A549 (cell line): ENCODE data around the gene COL5A1. TPM values are rescaled to one million over a fixed set of nuclear protein-coding genes. Genes with fewer than 3 reads are reported as not detected.

Source experiments
- ATAC-seq, 2 experiments: fragments of 200-7000 bp in 1 of 2; fragments of >200 bp in 1 of 2; cut with Nextera tagmentation in 1 of 2; cut with Tn5 transposase in 1 of 2; 3 replicates each; pipeline versions ENCODE4 v1.8.0 to v1.9.1; 2018 to 2020; ENCODE audit warnings: mild to moderate bottlenecking in 1 of 2, moderate library complexity in 1 of 2
- CTCF ChIA-PET: fragments of 300-600 bp; sonication (Branson Sonifier 250); formaldehyde crosslinking; extraction: SDS; loops from one replicate; lab custom pipeline; 2021; ENCODE audit warnings: antibody characterized with exemption, inconsistent platforms; lab: Yijun Ruan, JAX
- POLR2A ChIA-PET: fragments of 350-600 bp; formaldehyde crosslinking; extraction: SDS; loops from one replicate; lab custom pipeline; 2021; ENCODE audit warnings: antibody characterized with exemption, inconsistent platforms; lab: Yijun Ruan, JAX
- DNase-seq, 2 experiments: peaks; one replicate each; pipeline versions ENCODE4 v3.0.0 to v3.0.0-alpha.2; 2011 to 2016; ENCODE audit warnings: low read depth in 1 of 2, low spot score in 1 of 2
- FAIRE-seq: peaks from 2 replicates; lab custom pipeline; 2011; peaks lifted over from hg19 to GRCh38; lab: Jason Lieb, UNC
- H3K27ac ChIP-seq, 2 experiments: fragments of >200 bp; sonication (Bioruptor Twin); formaldehyde crosslinking; 3 replicates each; pipeline ENCODE4 v1.5.1; 2016 to 2017
- H3K4me1 ChIP-seq: fragments of >200 bp; sonication (Bioruptor Twin); formaldehyde crosslinking; 3 replicates; pipeline ENCODE4 v1.6.1; 2016
- H3K4me2 ChIP-seq: fragments of >200 bp; sonication (Bioruptor Twin); formaldehyde crosslinking; 3 replicates; pipeline ENCODE4 v1.6.1; 2016
- H3K4me3 ChIP-seq: fragments of >200 bp; sonication (Bioruptor Twin); formaldehyde crosslinking; 3 replicates; pipeline ENCODE4 v1.5.1; 2016
- H3K9me3 ChIP-seq: fragments of >200 bp; sonication (Bioruptor Twin); formaldehyde crosslinking; 3 replicates; pipeline ENCODE4 v1.6.1; 2016
- CBX8 ChIP-seq: fragments of 200-600 bp; sonication (generic); IDR thresholded peaks from 2 replicates; pipeline ENCODE4 v1.6.1; 2016
- CHD4 ChIP-seq: fragments of 200-600 bp; sonication (generic); IDR thresholded peaks from 2 replicates; pipeline ENCODE4 v1.6.1; 2016; ENCODE audit warnings: antibody characterized with exemption, mild to moderate bottlenecking, borderline replicate concordance
- ESRRA ChIP-seq: fragments of 150-350 bp; IDR thresholded peaks from 2 replicates; pipeline ENCODE4 v1.6.1; 2014; ENCODE audit warnings: mild to moderate bottlenecking, low read length, borderline replicate concordance
- FOSL2 ChIP-seq, 2 experiments: fragments of 450-650 bp in 1 of 2; fragments of >200 bp in 1 of 2; sonication (Bioruptor Twin) in 1 of 2; formaldehyde crosslinking; IDR thresholded peaks; 2 replicates each; pipeline versions ENCODE4 v1.5.0 to v1.6.1; 2016 to 2020; ENCODE audit warnings: mild to moderate bottlenecking in 1 of 2, moderate library complexity in 1 of 2
- HDAC2 ChIP-seq: fragments of 200-600 bp; sonication (generic); IDR thresholded peaks from 2 replicates; pipeline ENCODE4 v1.6.1; 2016
- HEYL ChIP-seq: fragments of 250-450 bp; sonication (Bioruptor Pico); IDR thresholded peaks from 2 replicates; pipeline ENCODE4 v1.8.0; 2021; ENCODE audit warnings: mild to moderate bottlenecking, moderate library complexity
- HOXB13 ChIP-seq: fragments of 250-450 bp; sonication (Bioruptor Pico); IDR thresholded peaks from 2 replicates; pipeline ENCODE4 v1.5.0; 2020; ENCODE audit warnings: low read depth, mild to moderate bottlenecking, moderate library complexity
- HOXB5 ChIP-seq: fragments of 250-450 bp; sonication (Bioruptor Pico); IDR thresholded peaks from 2 replicates; pipeline ENCODE4 v1.5.0; 2020; ENCODE audit warnings: mild to moderate bottlenecking, moderate library complexity
- JUN ChIP-seq, 2 experiments: fragments of >200 bp; sonication (Bioruptor Twin); formaldehyde crosslinking; IDR thresholded peaks; 2 replicates in 1 of 2; 3 replicates in 1 of 2; pipeline ENCODE4 v1.6.1; 2016 to 2017
- KDM5A ChIP-seq: fragments of 200-600 bp; sonication (generic); IDR thresholded peaks from 2 replicates; pipeline ENCODE4 v1.6.1; 2016; ENCODE audit warnings: antibody characterized with exemption, mild to moderate bottlenecking
- MAZ ChIP-seq: fragments of 150-350 bp; IDR thresholded peaks from 2 replicates; pipeline ENCODE4 v1.6.1; 2014; ENCODE audit warnings: antibody characterized with exemption, low read depth, low read length, borderline replicate concordance
- NFE2L2 ChIP-seq: fragments of 150-350 bp; conservative IDR thresholded peaks from 2 replicates; pipeline ENCODE4 v1.6.1; 2014; ENCODE audit warnings: low read length
- NPAS2 ChIP-seq: fragments of 250-450 bp; sonication (Bioruptor Pico); IDR thresholded peaks from 2 replicates; pipeline ENCODE4 v1.8.0; 2022; ENCODE audit warnings: mild to moderate bottlenecking, moderate library complexity, borderline replicate concordance
- NR3C1 ChIP-seq: fragments of >200 bp; sonication (Bioruptor Twin); formaldehyde crosslinking; IDR thresholded peaks from 3 replicates; pipeline ENCODE4 v1.6.1; 2017
- POLR2A ChIP-seq: IDR thresholded peaks from 2 replicates; pipeline ENCODE4 v1.6.1; 2012; ENCODE audit warnings: mild to moderate bottlenecking, low read length
- POLR2AphosphoS2 ChIP-seq: conservative IDR thresholded peaks from 2 replicates; pipeline ENCODE4 v1.6.1; 2012; ENCODE audit warnings: low read length, improper control_type of control experiment, inconsistent platforms
- RARB ChIP-seq: fragments of 250-450 bp; sonication (Bioruptor Pico); IDR thresholded peaks from 2 replicates; pipeline ENCODE4 v1.8.0; 2021; ENCODE audit warnings: mild to moderate bottlenecking, moderate library complexity
- RFX5 ChIP-seq: fragments of 450-650 bp; IDR thresholded peaks from 2 replicates; pipeline ENCODE4 v1.7.1; 2014; ENCODE audit warnings: antibody characterized with exemption, mild to moderate bottlenecking, moderate library complexity
- RNF2 ChIP-seq: fragments of 200-600 bp; sonication (generic); IDR thresholded peaks from 2 replicates; pipeline ENCODE4 v1.6.1; 2016; ENCODE audit warnings: low read depth, mild to moderate bottlenecking, antibody characterized with exemption, moderate library complexity, borderline replicate concordance
- SREBF2 ChIP-seq: fragments of 450-650 bp; IDR thresholded peaks from 2 replicates; pipeline ENCODE4 v1.6.1; 2014; ENCODE audit warnings: mild to moderate bottlenecking, moderate library complexity
- TFCP2L1 ChIP-seq: fragments of 250-450 bp; sonication (Bioruptor Pico); IDR thresholded peaks from 2 replicates; pipeline ENCODE4 v1.5.0; 2021; ENCODE audit warnings: mild to moderate bottlenecking
- ZC3H11A ChIP-seq: fragments of 450-650 bp; IDR thresholded peaks from 2 replicates; pipeline ENCODE4 v1.6.1; 2014; ENCODE audit warnings: antibody characterized with exemption, mild to moderate bottlenecking
- ZFP36 ChIP-seq: fragments of 450-650 bp; IDR thresholded peaks from 2 replicates; pipeline ENCODE4 v1.6.1; 2014; ENCODE audit warnings: borderline replicate concordance; ENCODE audit not compliant: partially characterized antibody
- ZSCAN20 ChIP-seq: fragments of 250-450 bp; sonication (Bioruptor Pico); IDR thresholded peaks from 2 replicates; pipeline ENCODE4 v1.8.0; 2022; ENCODE audit warnings: mild to moderate bottlenecking, moderate library complexity
- WGBS: methylation state at CpG from one replicate; pipeline ENCODE4 v1.1.6; 2017; ENCODE audit errors: missing lambda C conversion rate; 5-methylcytosine and 5-hydroxymethylcytosine counted together
- polyA plus RNA-seq, 4 experiments: library from polyadenylated mRNA; depleted of rRNA in 3 of 4; stranded (reverse); fragments of >200 nt; fragmentation: RNase III in 1 of 4; extraction: RNeasy Plus Mini Kit Qiagen cat#74134 plus additional on column Dnase treatment in 1 of 4; gene quantifications; 2 replicates in 3 of 4; 3 replicates in 1 of 4; pipeline ENCODE4 v1.2.3, GENCODE V29; 2011 to 2017
- TF ChIP-seq, protein P1 (sequence below): fragments of 150-350 bp; IDR thresholded peaks from 2 replicates; pipeline ENCODE4 v1.6.1; 2014; ENCODE audit warnings: low read depth, mild to moderate bottlenecking, low read length
- TF ChIP-seq, protein P2 (sequence below): fragments of >200 bp; sonication (Bioruptor Twin); formaldehyde crosslinking; IDR thresholded peaks from 3 replicates; pipeline ENCODE4 v1.5.1; 2016
- TF ChIP-seq, protein P3 (sequence below): fragments of 250-450 bp; sonication (Bioruptor Pico); IDR thresholded peaks from 2 replicates; pipeline ENCODE4 v1.5.0; 2020; ENCODE audit warnings: low read depth, mild to moderate bottlenecking, moderate library complexity
- TF ChIP-seq, protein P4 (sequence below): fragments of >200 bp; sonication (Bioruptor Twin); formaldehyde crosslinking; IDR thresholded peaks from 2 replicates; pipeline ENCODE4 v1.6.1; 2016
- TF ChIP-seq, protein P5 (sequence below): IDR thresholded peaks from 2 replicates; pipeline ENCODE4 v1.6.1; 2012; ENCODE audit warnings: low read depth, borderline replicate concordance

The COL5A1 gene
- polyA plus RNA-seq, 2 of the 4 experiments (the other 2 are of a cell fraction): 16.1 to 67.5 TPM

DNA sequence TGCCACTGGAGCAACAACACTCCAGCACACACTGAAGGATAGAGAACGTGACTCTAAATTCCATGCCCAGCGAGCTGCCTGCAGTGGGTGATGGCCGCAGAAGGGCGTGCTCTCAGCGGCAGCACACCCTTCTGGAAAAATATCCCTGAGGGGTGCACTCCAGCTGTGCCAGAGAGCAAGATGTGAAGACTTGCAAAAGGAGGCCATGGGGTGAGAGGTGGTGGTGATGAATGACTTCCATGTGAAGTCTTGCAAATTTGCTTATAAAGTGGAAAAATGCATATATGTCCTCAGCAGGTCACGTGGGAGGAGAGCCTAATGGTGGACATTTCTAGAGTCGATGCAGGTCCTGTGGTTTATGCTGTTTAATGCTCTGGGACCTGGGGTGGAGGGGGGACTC, 39.8 kb upstream of the COL5A1 start:
- ChIA-PET CTCF (interaction anchor here (0.9 to 3.4 kb wide), 11 partner anchors 38 to 159 kb away, joined by 3 to 34 read pairs (median 4); no protein-coding TSS in a partner anchor), POLR2A (interaction anchor here (0.9 to 1.6 kb wide), 5 partner anchors 9 to 98 kb away, joined by 3 to 10 read pairs (median 5); partner anchors contain the start of gene COL5A1)
- Histone ChIP-seq H3K4me2 (peak overlapping the region; percentile 80), H3K27ac (peak overlapping the region; percentile 94 to 96), H3K4me3 (no peak overlapping the region), H3K9me3 (peaks cover 8% of the 10 kb centered on the region), H3K4me1 (peaks cover 36% of the 10 kb centered on the region)
- FAIRE-seq (no peak), DNase-seq (no peak), ATAC-seq (no peak)
- WGBS: 89% methylated on average over 7 of the region's 7 CpGs
- no peak for TF ChIP-seq NR3C1
- TF ChIP-seq MAZ: no peak
- TF ChIP-seq, protein P1, sequence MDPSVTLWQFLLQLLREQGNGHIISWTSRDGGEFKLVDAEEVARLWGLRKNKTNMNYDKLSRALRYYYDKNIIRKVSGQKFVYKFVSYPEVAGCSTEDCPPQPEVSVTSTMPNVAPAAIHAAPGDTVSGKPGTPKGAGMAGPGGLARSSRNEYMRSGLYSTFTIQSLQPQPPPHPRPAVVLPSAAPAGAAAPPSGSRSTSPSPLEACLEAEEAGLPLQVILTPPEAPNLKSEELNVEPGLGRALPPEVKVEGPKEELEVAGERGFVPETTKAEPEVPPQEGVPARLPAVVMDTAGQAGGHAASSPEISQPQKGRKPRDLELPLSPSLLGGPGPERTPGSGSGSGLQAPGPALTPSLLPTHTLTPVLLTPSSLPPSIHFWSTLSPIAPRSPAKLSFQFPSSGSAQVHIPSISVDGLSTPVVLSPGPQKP: no peak
- TF ChIP-seq RARB (CRISPR knock-in tag): no peak
- TF ChIP-seq NPAS2 (CRISPR knock-in tag): no peak
- TF ChIP-seq HDAC2: no peak
- TF ChIP-seq KDM5A: no peak
- TF ChIP-seq, protein P2, sequence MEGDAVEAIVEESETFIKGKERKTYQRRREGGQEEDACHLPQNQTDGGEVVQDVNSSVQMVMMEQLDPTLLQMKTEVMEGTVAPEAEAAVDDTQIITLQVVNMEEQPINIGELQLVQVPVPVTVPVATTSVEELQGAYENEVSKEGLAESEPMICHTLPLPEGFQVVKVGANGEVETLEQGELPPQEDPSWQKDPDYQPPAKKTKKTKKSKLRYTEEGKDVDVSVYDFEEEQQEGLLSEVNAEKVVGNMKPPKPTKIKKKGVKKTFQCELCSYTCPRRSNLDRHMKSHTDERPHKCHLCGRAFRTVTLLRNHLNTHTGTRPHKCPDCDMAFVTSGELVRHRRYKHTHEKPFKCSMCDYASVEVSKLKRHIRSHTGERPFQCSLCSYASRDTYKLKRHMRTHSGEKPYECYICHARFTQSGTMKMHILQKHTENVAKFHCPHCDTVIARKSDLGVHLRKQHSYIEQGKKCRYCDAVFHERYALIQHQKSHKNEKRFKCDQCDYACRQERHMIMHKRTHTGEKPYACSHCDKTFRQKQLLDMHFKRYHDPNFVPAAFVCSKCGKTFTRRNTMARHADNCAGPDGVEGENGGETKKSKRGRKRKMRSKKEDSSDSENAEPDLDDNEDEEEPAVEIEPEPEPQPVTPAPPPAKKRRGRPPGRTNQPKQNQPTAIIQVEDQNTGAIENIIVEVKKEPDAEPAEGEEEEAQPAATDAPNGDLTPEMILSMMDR: no peak
- no peak for TF ChIP-seq SREBF2
- TF ChIP-seq ZFP36: no peak
- TF ChIP-seq ZSCAN20 (CRISPR knock-in tag): no peak
- TF ChIP-seq, protein P3, sequence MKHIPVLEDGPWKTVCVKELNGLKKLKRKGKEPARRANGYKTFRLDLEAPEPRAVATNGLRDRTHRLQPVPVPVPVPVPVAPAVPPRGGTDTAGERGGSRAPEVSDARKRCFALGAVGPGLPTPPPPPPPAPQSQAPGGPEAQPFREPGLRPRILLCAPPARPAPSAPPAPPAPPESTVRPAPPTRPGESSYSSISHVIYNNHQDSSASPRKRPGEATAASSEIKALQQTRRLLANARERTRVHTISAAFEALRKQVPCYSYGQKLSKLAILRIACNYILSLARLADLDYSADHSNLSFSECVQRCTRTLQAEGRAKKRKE (CRISPR knock-in tag): no peak
- TF ChIP-seq, protein P4, sequence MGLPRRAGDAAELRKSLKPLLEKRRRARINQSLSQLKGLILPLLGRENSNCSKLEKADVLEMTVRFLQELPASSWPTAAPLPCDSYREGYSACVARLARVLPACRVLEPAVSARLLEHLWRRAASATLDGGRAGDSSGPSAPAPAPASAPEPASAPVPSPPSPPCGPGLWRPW: no peak
- TF ChIP-seq HOXB13 (CRISPR knock-in tag): no peak
- no peak for TF ChIP-seq POLR2A
- no peak for TF ChIP-seq HOXB5 (CRISPR knock-in tag)
- TF ChIP-seq, all 56 proteins: peak for 0

DNA sequence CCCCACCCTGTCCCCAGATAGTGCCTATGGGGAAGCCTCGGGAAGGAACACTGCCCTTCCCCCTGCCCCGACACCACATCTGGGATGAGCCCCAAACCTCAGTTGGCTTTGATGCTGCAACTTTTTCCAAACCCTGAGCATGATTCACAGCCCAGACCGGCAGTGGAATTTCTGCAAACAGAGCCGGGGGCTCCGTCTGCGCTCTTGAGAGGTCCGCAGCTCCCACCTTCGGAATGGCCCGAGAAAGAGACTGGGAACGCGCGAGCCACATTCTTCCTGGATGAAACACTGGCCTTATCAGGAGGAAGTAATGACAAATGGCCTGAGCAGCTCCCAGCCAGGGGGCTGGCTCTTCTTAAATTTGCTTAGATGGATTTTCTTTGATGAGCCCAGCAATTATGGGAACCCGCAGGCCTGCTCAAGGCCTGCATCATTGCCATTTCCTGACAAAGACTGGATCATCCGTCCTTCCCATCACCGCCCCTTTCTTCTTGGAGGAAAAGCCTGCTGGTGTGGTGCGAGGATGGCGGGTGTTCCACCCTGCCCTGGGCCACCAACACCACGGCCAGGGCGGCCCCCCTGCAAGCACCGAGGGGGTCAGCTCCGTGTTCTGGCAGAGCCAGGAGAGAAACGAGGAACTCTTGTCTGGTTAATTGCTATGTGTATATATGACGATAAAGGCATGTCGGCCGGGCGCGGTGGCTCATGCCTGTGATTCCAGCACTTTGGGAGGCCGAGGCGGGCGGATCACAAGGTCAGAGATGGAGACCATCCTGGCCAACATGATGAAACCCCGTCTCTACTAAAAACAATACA, 38.8 kb upstream of the COL5A1 start:
- Histone ChIP-seq H3K4me2 (peak overlapping the region; percentile 80), H3K4me3 (no peak overlapping the region), H3K27ac (peak overlapping the region; percentile 94 to 96), H3K9me3 (peaks cover 8% of the 10 kb centered on the region), H3K4me1 (peaks cover 36% of the 10 kb centered on the region)
- peak; percentile 88 to 92 for DNase-seq
- WGBS: 32% methylated on average over 28 of the region's 31 CpGs
- no peak for FAIRE-seq
- ChIA-PET POLR2A (interaction anchor here (0.6 to 1.6 kb wide), 10 partner anchors 10 to 996 kb away, joined by 3 to 10 read pairs (median 3); partner anchors contain the start of gene COL5A1), CTCF (interaction anchor here (0.6 to 3.4 kb wide), 13 partner anchors 8 to 184 kb away, joined by 3 to 34 read pairs (median 4); no protein-coding TSS in a partner anchor)
- peak; percentile 89 to 94 for ATAC-seq
- TF ChIP-seq RNF2: no peak
- TF ChIP-seq, protein P5, sequence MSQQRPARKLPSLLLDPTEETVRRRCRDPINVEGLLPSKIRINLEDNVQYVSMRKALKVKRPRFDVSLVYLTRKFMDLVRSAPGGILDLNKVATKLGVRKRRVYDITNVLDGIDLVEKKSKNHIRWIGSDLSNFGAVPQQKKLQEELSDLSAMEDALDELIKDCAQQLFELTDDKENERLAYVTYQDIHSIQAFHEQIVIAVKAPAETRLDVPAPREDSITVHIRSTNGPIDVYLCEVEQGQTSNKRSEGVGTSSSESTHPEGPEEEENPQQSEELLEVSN: peak; percentile 21; the same call in 1 of the 2 replicates
- TF ChIP-seq JUN (IDR thresholded peaks at IDR 0.05): peak; percentile 63 to 93; a peak in 4 of 5 replicates
- TF ChIP-seq, protein P1: no peak
- TF ChIP-seq HEYL (CRISPR knock-in tag): no peak
- TF ChIP-seq POLR2A: no peak
- TF ChIP-seq ZC3H11A: no peak
- TF ChIP-seq NFE2L2: no peak
- no peak for TF ChIP-seq ZSCAN20 (CRISPR knock-in tag)
- no peak for TF ChIP-seq ZFP36
- TF ChIP-seq TFCP2L1: no peak
- no peak for TF ChIP-seq RARB (CRISPR knock-in tag)
- no peak for TF ChIP-seq CBX8
- TF ChIP-seq RFX5: no peak
- TF ChIP-seq POLR2AphosphoS2: no peak
- no peak for TF ChIP-seq ESRRA
- TF ChIP-seq CHD4: no peak
- TF ChIP-seq FOSL2 (IDR thresholded peaks at IDR 0.05): peak; percentile 84
- peak; percentile 88 for TF ChIP-seq FOSL2 (CRISPR knock-in tag; IDR thresholded peaks at IDR 0.05)
